GM18870 (cell line): ENCODE measurements around the gene NEURL1.

Experiments
- ATAC-seq: cut with Tn5 transposase; IDR thresholded peaks from one replicate; pipeline ENCODE4 v1.9.1; 2021; ENCODE audit warnings: moderate library complexity; ENCODE audit not compliant: unreplicated experiment

The NEURL1 gene

GRCh38 chr10:103559776-103560175 lies 66.3 kb downstream of the NEURL1 start:
- no peak for ATAC-seq

GRCh38 chr10:103560886-103561285 lies 67.4 kb downstream of the NEURL1 start:
- ATAC-seq, result no peak

- ATAC-seq, result no peak
Observed at GRCh38 chr10:103562383-103562782, 68.9 kb downstream of the NEURL1 start.

GRCh38 chr10:103563231-103564115 lies 70.0 kb downstream of the NEURL1 start:
- ATAC-seq, result no peak

- no peak for ATAC-seq
Observed at GRCh38 chr10:103564116-103564501, 70.6 kb downstream of the NEURL1 start.

GRCh38 chr10:103564776-103565520 lies 71.4 kb downstream of the NEURL1 start:
- ATAC-seq, result no peak

- no peak for ATAC-seq
Observed at GRCh38 chr10:103566536-103566935, 73.0 kb downstream of the NEURL1 start.

GRCh38 chr10:103568505-103568904 lies 75.0 kb downstream of the NEURL1 start:
- ATAC-seq, result no peak

- ATAC-seq, result no peak
Observed at GRCh38 chr10:103569896-103570295, 76.4 kb downstream of the NEURL1 start.

GRCh38 chr10:103570844-103571655 lies 77.5 kb downstream of the NEURL1 start:
- ATAC-seq, result no peak

GRCh38 chr10:103571656-103571975 lies 78.1 kb downstream of the NEURL1 start:
- no peak for ATAC-seq

GRCh38 chr10:103572347-103573204 lies 79.1 kb downstream of the NEURL1 start:
- ATAC-seq, result no peak

- no peak for ATAC-seq
Observed at GRCh38 chr10:103573205-103573487, 79.6 kb downstream of the NEURL1 start.

- ATAC-seq, result no peak
Observed at GRCh38 chr10:103574097-103575061, 80.9 kb downstream of the NEURL1 start.

GRCh38 chr10:103575416-103576075 lies 82.0 kb downstream of the NEURL1 start:
- no peak for ATAC-seq

GRCh38 chr10:103576076-103576471 lies 82.6 kb downstream of the NEURL1 start:
- ATAC-seq, result no peak

GRCh38 chr10:103576862-103577261 lies 83.4 kb downstream of the NEURL1 start:
- no peak for ATAC-seq

GRCh38 chr10:103578782-103579382 lies 85.4 kb downstream of the NEURL1 start:
- no peak for ATAC-seq

GRCh38 chr10:103580011-103580410 lies 86.5 kb downstream of the NEURL1 start:
- ATAC-seq, result no peak
